Suppressor macrophage (primary cell): ENCODE results near the gene OPTN.
"Not testable (repeated sequence)": the region's sequence is repeated elsewhere in the genome, so short reads cannot be mapped to it uniquely, and the experiment has no call there.

Experiments used
- DNase-seq, 4 experiments: peaks; one replicate each; pipeline ENCODE4 v3.0.0-alpha.2; 2020 to 2022

Gene OPTN

GRCh38 chr10:13120786-13121499, 21.0 kb downstream of the OPTN start:
- DNase-seq: peak in 3 of 4 experiments; percentile 13 to 35 (median 18)

GRCh38 chr10:13121500-13121854, 21.5 kb downstream of the OPTN start:
- no peak for DNase-seq

GRCh38 chr10:13136651-13137050, 36.7 kb downstream of the OPTN start:
- DNase-seq: no peak

- DNase-seq: no peak
These were observed 39.2 kb downstream of the OPTN start for GRCh38 chr10:13139150-13139549.

- DNase-seq: no peak
These were observed 39.7 kb downstream of the OPTN start for GRCh38 chr10:13139676-13140075.

GRCh38 chr10:13140627-13141190, 40.7 kb downstream of the OPTN start:
- no peak for DNase-seq

- no peak for DNase-seq
These were observed 43.8 kb downstream of the OPTN start for GRCh38 chr10:13143766-13144165.

- DNase-seq: no peak
These were observed 44.9 kb downstream of the OPTN start for GRCh38 chr10:13144814-13145213.

GRCh38 chr10:13146379-13146778, 46.4 kb downstream of the OPTN start:
- DNase-seq: no peak

- no peak for DNase-seq
These were observed 47.2 kb downstream of the OPTN start for GRCh38 chr10:13147161-13147560.

- no peak for DNase-seq
These were observed 52.3 kb downstream of the OPTN start for GRCh38 chr10:13152296-13152695.

GRCh38 chr10:13155860-13156259, 55.9 kb downstream of the OPTN start:
- DNase-seq: not testable (repeated sequence)

- peak; percentile 8 to 33 (median 16) for DNase-seq
These were observed 58.4 kb downstream of the OPTN start for GRCh38 chr10:13158401-13158800.

GRCh38 chr10:13160934-13161856, 61.2 kb downstream of the OPTN start, which contains the start of gene MCM10:
TSS of gene MCM10 (plus strand) at chr10:13161558. CDS start at chr10:13164203, 2,645 bp downstream.
- peak; percentile 99 to 100 (median 100) for DNase-seq

- peak in 2 of 4 experiments; percentile 3 to 6 for DNase-seq
These were observed 61.9 kb downstream of the OPTN start for GRCh38 chr10:13161857-13162271.

GRCh38 chr10:13163859-13164258, 63.9 kb downstream of the OPTN start:
- DNase-seq: no peak

- DNase-seq: no peak
These were observed 65.2 kb downstream of the OPTN start for GRCh38 chr10:13165177-13165576.

GRCh38 chr10:13167568-13167967, 67.6 kb downstream of the OPTN start:
- DNase-seq: no peak

GRCh38 chr10:13168781-13169180, 68.8 kb downstream of the OPTN start:
- DNase-seq: no peak

- DNase-seq: no peak
These were observed 73.7 kb downstream of the OPTN start for GRCh38 chr10:13173616-13174015.

GRCh38 chr10:13180788-13181187, 80.8 kb downstream of the OPTN start:
- DNase-seq: no peak

- DNase-seq: no peak
These were observed 82.5 kb downstream of the OPTN start for GRCh38 chr10:13182424-13182823.

GRCh38 chr10:13183625-13184024, 83.7 kb downstream of the OPTN start:
- DNase-seq: no peak
